ENCODE data around the gene SPINT1. TPM values are rescaled to one million over a fixed set of nuclear protein-coding genes. Genes with fewer than 3 reads are reported as not detected.

The SPINT1 gene
- total and polyA plus RNA-seq, 2 of the 13 experiments (the other 11 are each of a cell fraction or from before 2014, with no cell fraction given), result 0.49 to 2.5 TPM

- TF ChIP-seq UBTF (CRISPR knock-in tag; IDR thresholded peaks at IDR 0.05) (peak; percentile 67), ZNF556 (CRISPR knock-in tag; IDR thresholded peaks at IDR 0.05; ENCODE audit: borderline replicate concordance) (0 out of 2 replicates have a peak, but pooled peaks have one; percentile 22), THAP7 (CRISPR knock-in tag; IDR thresholded peaks at IDR 0.05) (peak; percentile 48; the same call in 1 of the 2 replicates), ZNF20 (CRISPR knock-in tag; IDR thresholded peaks at IDR 0.05) (0 out of 2 replicates have a peak, but pooled peaks have one; percentile 30), ZC3H4 (CRISPR knock-in tag; IDR thresholded peaks at IDR 0.05; ENCODE audit: borderline replicate concordance) (no peak), ZNF737 (CRISPR knock-in tag; IDR thresholded peaks at IDR 0.05; ENCODE audit: borderline replicate concordance) (no peak), TSC22D2 (CRISPR knock-in tag; IDR thresholded peaks at IDR 0.05; ENCODE audit: borderline replicate concordance) (peak; percentile 14; the same call in 1 of the 2 replicates), MAFF (IDR thresholded peaks at IDR 0.05; ENCODE audit: low read depth, low read length) (no peak), KAT7 (CRISPR knock-in tag; IDR thresholded peaks at IDR 0.05; ENCODE audit: borderline replicate concordance) (0 out of 2 replicates have a peak, but pooled peaks have one; percentile 64), ZNF761 (CRISPR knock-in tag; conservative IDR thresholded peaks at IDR 0.05) (peak; percentile 47; the same call in 1 of the 2 replicates), PITX1 (CRISPR knock-in tag; IDR thresholded peaks at IDR 0.05) (no peak; the same call in 1 of the 2 replicates), LCORL (IDR thresholded peaks at IDR 0.05) (no peak), LCORL (CRISPR knock-in tag; IDR thresholded peaks at IDR 0.05) (peak; percentile 88), ZNF644 (CRISPR knock-in tag; IDR thresholded peaks at IDR 0.05; ENCODE audit: low read depth) (no peak), HOXA7 (CRISPR knock-in tag; IDR thresholded peaks at IDR 0.05) (no peak), ZNF432 (CRISPR knock-in tag; IDR thresholded peaks at IDR 0.05; ENCODE audit: borderline replicate concordance) (no peak), ZNF550 (CRISPR knock-in tag; IDR thresholded peaks at IDR 0.05; ENCODE audit: borderline replicate concordance) (peak; percentile 85; the same call in 1 of the 2 replicates), ZNF574 (CRISPR knock-in tag; IDR thresholded peaks at IDR 0.05) (peak; percentile 93)
Measured at GRCh38 chr15:40807028-40807887, 36.6 kb upstream of the SPINT1 start, which contains the start of the genes DNAJC17 and ZFYVE19 (continued).
